GM19455 (cell line): ENCODE data around the gene SPACA4.
"Not testable (repeated sequence)": the region's sequence is repeated elsewhere in the genome, so short reads cannot be mapped to it uniquely, and the experiment has no call there.

Experiments used
- ATAC-seq: cut with Tn5 transposase; IDR thresholded peaks from one replicate; pipeline ENCODE4 v1.9.1; 2021; ENCODE audit not compliant: unreplicated experiment

SPACA4 gene, protein sequence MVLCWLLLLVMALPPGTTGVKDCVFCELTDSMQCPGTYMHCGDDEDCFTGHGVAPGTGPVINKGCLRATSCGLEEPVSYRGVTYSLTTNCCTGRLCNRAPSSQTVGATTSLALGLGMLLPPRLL

DNA sequence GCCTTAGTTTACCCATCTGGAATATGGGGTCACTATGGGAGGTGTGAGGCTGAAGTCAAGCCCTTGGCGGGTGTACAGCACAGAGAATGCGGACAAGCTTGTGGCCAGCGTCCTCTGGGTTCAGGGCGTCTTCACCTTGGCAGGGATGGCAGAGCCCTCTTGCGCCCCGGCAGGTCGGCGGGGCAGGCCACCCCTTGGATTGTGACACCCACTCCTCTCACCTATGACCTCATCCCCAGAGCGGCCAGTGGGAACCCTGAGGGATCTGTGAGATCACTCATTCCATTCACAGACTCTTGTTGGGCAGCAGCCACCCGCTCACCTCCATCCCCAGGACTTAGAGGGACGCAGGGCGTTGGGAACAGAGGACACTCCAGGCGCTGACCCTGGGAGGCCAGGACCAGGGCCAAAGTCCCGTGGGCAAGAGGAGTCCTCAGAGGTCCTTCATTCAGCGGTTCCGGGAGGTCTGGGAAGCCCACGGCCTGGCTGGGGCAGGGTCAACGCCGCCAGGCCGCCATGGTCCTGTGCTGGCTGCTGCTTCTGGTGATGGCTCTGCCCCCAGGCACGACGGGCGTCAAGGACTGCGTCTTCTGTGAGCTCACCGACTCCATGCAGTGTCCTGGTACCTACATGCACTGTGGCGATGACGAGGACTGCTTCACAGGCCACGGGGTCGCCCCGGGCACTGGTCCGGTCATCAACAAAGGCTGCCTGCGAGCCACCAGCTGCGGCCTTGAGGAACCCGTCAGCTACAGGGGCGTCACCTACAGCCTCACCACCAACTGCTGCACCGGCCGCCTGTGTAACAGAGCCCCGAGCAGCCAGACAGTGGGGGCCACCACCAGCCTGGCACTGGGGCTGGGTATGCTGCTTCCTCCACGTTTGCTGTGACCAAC lies at the start of gene SPACA4:
SPACA4 (plus strand) TSS at position 280 of the 896 bp plus-strand sequence; CDS start at position 517, 237 bp downstream.
- ATAC-seq: no peak

DNA sequence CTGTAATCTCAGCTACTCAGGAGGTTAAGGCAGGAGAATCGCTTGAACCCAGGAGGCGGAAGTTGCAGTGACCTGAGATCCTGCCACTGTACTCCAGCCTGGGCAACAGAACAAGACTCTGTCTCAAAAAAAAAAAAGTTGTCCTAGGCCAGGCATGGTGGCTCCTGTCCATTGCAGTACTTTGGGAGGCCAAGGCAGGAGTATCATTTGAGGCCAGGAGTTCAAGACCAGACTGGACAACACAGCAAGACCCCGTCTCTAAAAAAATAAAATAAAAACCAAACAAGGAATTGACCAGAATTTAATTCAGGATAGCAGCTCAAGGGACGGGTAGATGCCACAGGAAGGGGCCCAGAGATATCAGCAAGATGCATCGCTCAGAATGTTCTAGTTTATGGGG lies 49.7 kb upstream of the SPACA4 start:
- no peak for ATAC-seq

DNA sequence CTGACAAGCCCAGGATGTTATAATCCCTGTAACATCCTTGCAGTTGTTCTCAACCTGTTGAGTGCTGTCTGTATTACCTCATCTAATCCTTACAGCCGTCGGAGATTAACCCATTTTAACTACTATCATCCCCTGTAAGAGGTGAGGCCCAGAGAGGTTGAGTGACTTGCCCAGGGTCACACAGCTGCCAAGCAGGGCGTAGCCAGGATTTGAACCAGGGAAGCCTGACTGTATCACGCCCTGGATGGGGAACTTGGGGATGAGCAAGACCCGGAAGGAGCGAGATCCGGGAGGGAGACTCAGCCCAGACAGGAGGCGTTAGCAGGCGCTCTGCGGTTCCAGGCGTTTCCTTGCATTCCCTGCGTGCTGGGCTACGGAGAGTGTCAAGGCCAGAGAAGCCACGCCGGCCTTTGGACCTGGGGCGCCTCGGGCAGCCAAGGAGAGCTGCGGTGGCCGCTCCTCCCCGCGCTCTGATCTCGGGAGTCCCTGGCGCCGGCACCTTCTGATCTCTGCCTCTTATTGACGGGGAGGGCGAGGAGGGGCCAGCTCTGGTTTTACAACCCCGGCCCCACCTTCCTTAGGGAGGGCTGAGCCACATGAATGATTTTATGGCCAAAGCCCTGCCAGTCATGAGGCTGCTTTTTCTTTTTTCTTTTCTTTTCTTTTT lies 48.4 kb upstream of the SPACA4 start:
- ATAC-seq: no peak

DNA sequence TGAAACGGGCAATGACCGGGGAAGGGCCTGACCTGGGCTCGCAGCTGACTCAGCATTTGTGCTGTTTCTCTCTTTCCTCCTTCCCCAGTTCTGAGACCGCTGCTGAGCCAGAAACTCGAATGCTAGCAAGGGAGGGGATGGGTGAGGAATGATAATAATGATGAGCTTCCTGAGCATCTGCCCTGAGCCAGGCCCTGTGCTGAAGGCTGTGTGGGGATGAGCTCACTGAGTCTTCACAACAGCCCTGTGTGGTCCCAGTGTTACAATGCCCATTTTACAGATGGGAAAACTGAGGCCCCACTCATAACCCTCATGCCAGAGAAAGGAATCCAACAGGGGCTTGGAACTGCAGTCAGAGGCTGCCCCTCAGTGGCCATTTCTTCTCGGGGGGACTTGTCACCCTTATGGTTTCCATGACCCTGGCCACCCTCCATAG lies 46.4 kb upstream of the SPACA4 start:
- no peak for ATAC-seq

DNA sequence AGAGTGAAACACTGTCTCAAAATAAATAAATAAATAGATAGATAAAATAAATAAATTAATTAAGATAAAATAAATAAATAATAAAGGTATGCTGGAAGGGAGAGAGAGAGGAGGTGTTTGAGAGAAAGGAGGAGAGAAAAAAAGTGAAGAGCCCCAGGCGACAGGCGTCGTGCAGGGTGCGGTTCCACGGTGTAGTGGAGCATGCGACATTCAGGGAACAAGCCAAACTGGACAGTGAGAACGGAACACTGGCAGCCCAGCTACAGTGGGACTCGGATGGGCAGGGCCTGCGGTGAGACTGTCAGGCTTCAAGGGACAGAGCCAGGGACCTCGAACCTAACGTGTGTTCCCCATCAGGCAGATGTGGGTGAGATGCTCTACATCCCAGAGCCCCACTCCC lies 45.1 kb upstream of the SPACA4 start:
- no peak for ATAC-seq

DNA sequence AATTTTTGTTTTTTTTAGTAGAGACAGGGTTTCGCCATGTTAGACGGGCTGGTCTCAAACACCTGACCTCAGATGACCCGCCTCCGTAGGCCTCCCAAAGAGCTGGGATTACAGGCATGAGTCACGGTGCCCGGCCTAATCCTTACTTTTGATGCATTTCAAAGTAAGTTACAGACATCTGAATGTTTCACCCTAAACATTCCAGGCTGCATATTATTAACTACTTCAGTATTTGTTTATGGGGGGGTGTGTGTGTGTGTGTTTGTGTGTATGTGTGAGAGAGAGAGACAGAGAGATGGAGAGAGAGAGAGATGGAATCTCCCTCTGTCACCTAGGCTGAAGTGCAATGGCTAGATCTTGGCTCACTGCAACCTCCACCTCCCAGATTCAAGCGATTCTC lies 41.5 kb upstream of the SPACA4 start:
- ATAC-seq: no peak

DNA sequence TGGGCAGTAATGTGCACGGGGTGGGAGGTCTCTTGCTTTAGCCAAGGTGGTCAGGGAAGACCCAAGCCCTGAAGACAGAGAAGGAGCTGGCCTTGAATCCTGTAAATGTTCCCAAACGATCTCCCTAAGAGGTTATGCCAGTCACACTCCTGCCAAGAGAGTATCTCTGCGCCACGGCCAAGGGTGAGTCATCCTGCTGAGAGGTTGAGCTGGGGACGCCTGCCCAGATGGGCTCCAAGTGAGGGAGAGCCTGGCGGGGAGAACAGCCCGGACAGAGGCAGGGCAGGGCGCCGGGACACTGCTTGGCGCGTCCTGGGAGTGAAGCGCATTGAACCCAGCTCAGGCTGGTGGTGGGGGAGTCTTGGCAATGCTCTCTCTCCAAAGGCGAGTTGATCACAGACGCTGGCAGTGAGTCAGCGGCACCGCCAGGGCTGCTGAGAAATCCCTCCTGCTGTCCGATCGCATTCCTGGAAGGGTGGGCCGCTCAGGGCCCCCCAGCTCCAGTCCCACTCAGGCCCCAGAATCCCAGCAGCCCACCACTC lies 38.1 kb upstream of the SPACA4 start:
- ATAC-seq: no peak

DNA sequence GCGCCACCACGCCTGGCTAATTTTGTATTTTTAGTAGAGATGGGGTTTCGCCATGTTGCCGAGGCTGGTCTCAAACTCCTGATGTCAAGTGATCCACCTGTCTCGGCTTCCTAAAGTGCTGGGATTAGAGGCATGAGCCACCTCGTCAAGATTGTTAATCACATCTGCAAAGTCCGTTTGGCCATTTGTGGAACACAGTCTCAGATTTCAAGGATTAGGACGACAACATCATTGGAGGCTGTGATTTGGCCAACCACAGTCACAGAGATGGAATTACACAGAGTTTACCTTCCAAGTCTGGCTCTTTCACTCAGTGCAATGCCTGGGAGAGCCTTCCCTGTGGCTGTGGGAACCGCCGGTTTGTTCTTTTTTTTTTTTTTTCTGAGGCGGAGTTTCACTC lies 36.7 kb upstream of the SPACA4 start:
- ATAC-seq: no peak

DNA sequence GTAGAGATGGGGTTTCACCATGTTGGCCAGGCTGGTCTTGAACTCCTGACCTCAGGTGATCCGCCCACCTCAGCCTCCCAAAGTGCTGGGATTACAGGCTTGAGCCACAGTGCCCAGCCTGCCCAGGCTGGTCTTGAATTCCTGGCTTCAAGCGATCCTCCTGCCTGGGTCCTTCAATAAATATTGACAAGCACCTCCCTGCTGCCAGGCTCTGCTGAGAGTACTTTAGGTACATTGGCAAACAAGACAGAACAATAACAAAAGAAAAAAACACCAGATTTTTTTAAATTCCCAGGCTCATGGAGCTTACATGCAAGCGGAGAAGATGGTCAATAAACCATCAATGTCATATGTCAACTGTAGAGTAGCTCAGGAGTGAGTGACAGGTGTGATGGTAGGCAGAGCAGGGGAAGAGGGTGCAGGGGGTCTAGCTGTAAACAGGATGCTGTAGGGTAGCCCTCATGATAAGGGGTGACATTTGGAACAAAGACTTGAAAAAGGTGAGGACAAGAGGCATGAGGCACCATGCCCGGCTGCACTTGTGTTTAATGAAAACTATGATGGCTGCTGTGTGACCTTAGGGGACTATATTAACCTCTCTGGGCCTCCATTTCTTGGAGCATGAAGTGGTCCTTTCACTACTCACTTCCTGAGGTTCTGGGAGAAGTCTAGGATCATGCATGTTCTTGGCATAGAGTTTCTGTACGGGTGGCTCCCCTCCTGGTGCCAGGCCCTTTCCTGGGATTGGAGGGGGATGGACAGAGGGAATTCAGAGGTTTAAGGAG lies 35.0 kb upstream of the SPACA4 start:
- ATAC-seq: no peak

DNA sequence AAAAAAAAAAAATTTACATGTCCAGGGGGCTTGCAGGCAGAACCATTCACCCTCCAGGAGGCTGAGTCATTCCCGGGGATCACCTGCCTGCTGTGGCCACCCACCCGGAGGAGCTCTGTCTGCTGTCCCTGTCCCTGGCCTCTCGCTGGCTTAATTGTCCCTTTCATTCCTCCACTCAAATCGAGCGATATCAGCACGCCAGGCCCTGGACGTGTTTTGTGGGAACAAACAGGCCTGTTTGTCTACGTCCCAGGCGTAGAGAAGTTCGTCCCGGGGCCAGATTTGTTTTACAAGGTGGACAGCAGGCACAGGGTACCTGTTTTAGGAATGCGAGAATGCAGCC lies 33.4 kb upstream of the SPACA4 start:
- no peak for ATAC-seq

DNA sequence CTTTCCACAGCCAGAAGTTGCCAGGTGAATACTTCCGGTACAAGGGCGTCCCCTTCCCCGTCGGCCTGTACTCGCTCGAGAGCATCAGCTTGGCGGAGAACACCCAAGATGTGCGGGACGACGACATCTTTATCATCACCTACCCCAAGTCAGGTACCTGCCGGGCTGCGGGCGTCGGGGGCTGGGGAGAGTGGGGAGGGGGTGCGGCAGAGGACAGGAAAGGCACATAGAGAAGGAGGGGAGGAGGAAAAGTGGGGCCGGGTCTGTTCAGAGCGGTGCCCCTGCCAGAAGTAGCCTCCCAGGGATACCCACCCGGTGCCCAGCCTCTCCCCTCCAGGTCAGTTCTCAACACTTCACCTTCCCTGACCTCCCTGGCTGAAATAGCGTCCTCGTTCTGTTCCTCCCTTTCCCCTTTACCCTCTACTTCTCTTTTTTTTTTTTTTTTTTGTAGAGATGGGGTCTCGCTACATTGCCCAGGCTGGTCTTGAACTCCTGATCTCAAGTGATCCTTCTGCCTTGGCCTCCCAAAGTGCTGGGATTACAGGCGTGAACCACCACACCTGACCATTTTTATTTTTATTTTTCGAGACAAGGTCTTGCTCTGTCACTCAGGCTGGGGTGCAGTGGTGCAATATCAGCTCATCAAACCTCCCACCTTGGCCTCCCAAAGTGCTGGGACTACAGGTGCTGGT lies 30.5 kb upstream of the SPACA4 start:
- no peak for ATAC-seq

DNA sequence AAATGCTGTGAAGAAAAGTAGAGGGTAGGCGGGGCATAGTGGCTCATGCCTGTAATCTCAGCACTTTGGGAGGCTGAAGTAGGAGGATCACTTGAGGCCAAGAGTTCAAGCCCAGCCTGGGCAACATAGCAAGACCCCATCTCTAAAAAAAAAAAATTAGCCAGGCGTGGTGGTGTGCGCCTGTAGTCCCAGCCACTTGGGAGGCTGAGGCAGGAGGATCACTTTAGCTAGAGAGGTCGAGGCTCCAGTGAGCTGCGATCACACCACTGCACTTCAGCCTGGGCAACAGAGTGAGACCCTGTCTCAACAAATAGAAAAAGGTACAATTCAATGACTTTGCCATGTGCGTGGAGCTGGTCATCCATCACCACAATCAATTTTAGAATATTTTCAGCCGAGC lies 28.6 kb upstream of the SPACA4 start:
- not testable (repeated sequence) for ATAC-seq

DNA sequence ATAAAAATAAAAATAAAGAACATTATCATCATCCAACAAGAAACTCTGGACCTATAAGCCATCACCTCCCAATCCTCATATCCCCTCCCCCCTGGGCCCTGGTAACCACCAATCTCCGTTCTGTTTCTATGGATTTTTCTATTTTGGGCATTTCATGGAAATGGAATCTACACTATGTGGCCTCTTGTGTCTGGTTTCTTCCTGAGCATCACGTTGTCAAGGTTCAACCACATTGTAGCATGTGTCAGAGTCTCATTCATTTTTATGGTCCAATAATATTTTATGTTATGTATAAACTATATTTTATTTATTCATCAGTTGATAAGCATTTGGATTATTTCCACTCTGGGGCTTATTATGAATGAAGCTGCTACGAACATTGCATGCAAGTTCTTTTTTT lies 27.7 kb upstream of the SPACA4 start:
- no peak for ATAC-seq

DNA sequence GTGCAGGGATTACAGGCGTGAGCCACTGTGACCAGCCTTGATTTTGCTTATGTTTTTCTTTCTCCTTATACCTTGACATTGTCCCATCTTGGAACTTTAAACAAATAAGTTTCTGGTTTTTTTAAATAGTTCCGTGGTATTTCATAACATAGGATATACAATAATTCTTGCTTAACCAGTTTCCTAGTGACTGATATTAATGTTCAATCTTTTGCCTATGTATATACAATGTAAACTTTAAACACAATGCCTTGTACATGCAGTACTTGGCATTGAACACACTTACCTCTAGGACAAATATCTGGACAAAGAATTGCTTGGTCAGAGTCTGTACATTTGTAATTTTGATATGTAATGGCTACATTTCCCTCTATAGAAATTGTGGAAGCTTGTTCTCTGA lies 24.4 kb upstream of the SPACA4 start:
- no peak for ATAC-seq

DNA sequence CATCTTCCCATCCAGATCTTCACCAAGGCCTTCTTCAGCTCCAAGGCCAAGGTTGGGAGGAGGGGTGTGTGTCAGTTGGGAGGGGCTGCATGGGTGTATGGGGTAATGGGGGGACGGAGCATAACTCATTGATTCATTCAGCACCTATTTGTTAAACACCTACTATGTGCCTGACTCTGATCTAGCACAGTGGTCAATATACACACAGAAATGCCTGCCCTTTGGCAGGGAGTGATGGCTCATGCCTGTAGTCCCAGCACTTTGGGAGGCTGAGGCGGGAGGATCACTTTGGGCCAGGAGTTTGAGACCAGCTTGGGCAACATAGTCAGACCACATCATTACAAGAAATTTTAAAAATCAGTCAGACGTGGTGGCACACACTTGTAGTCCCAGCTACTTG lies 19.2 kb upstream of the SPACA4 start:
- ATAC-seq: no peak

DNA sequence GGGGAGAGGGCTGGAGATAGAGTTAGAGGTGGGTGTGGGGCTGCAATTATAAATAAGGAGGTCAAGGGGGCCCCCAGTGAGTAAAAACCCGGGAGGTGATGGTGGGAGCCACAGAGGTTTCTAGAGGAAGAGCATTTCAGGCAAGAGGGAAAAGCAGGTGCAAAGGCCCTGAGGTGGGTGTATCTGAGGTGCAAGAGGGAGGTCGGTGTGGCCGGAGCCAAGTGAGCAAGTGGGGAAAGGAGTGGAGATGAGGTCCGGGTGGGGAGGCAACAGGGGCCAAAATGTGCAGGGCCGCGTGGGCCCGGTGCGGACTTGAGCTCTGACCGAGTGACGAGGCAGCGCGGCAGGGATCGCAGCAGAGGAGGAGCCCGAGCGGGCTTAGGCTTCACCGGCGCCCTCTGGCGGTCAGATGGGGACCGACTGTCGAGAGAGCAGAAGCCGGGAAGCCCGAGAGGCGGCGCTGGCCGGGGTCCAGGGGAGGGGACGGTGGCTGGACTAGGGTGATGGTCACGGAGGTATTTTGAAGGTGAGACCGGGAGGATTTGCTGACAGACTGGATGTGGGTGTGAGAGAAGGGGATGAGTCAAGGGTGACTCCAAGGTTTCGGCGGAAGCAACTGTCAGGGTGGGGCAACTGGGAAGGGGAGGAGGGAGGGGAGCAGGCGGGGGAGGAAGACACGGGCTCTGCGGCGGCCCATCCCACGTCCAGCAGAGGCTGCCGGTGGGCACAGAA lies 17.7 kb upstream of the SPACA4 start:
- ATAC-seq: no peak

DNA sequence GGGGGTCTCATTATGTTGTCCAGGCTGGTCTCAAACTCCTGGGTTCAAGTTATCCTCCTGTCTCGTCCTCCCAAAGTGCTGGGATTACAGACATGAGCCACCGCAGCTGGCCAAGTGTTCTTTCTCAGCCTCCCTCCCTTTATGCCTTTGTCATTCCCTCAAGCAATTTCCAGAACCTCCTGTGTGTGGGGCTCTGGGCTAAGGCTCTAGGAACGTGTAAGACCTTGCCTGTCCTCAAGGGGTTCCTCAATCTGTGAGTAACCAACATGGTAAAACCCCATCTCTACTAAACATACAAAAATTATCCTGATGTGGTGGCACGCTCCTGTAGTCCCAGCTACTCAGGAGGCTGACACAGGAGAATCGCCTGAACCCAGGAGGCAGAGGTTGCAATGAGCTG lies 15.5 kb upstream of the SPACA4 start:
- ATAC-seq: no peak

DNA sequence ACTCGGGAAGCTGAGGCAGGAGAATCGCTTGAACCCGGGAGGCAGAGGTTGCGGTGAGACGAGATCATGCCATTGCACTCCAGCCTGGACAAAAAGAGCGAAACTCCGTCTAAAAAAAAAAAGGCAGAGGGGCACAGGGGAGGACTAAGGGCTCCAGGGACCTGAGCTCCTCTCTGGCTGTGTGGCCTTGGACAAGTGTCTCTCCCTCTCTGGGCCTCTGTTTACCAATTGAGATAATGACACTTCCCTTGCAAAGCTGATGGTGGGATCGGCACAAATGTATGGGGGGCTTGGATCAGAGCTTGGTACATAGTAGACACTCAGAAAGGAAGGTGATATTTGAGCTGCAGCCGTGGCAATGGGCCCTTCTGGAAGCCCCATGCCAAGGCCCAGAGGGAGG lies 11.4 kb upstream of the SPACA4 start:
- no peak for ATAC-seq

DNA sequence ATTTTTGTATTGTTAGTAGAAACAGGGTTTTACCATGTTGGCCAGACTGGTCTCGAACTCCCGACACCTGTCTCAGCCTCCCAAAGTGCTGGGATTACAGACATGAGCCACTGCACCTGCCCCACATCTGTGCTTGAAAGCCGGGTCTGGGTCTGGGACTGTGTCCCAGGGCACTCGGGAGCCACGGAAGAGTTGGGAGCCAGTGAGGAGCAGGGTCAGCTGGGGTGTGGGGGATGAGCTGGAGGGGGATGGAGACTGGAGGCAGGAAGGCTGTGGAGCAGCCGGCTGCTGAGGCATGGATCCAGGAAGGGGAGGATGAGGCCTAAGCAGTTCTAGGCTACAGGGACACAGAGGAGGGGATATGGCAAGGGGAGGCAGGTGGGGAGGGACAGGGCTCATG lies 10.7 kb upstream of the SPACA4 start:
- ATAC-seq: no peak

DNA sequence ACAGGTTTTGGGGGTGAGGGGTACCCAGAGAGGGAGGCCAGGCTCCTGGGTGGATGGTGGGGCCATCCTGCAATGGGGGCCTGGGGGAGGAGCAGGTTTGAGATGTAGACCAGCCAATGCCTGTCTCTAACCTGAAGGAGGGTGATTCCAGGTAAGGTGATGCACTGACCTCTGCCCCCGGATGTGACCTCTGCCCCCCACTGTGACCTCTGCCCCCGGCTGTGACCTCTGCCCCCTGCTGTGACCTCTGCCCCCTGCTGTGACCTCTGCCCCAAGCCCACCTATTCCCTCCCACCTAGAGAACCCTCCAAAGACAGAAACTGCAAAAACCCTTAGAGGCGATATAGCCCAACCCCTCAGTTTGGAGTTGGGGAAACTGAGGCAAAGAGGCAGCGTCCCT lies 10.3 kb upstream of the SPACA4 start:
- no peak for ATAC-seq
